A204.1 (cell line): ENCODE measurements around the gene U2AF1.
"Not testable (repeated sequence)": the region's sequence is repeated elsewhere in the genome, so short reads cannot be mapped to it uniquely, and the experiment has no call there.

ENCODE experiments used
- FAIRE-seq: peaks from 2 replicates; lab custom pipeline; 2012; peaks lifted over from hg19 to GRCh38; lab: Jason Lieb, UNC

Gene U2AF1

GRCh38 chr21:43106965-43107793 lies at the start of gene U2AF1:
Gene U2AF1, minus strand, starts transcription at chr21:43107570. Its CDS starts 76 bp downstream, at chr21:43107494.
- not testable (repeated sequence) for FAIRE-seq

- FAIRE-seq, result not testable (repeated sequence)
Observed at GRCh38 chr21:43153601-43154000, 46.2 kb upstream of the U2AF1 start.

- not testable (repeated sequence) for FAIRE-seq
Observed at GRCh38 chr21:43149344-43149743, 42.0 kb upstream of the U2AF1 start.

GRCh38 chr21:43147999-43148398 lies 40.6 kb upstream of the U2AF1 start:
- not testable (repeated sequence) for FAIRE-seq

- FAIRE-seq, result not testable (repeated sequence)
Observed at GRCh38 chr21:43146637-43147036, 39.3 kb upstream of the U2AF1 start.

GRCh38 chr21:43141407-43141806 lies 34.0 kb upstream of the U2AF1 start:
- not testable (repeated sequence) for FAIRE-seq

- not testable (repeated sequence) for FAIRE-seq
Observed at GRCh38 chr21:43138944-43139343, 31.6 kb upstream of the U2AF1 start.

GRCh38 chr21:43134520-43134919 lies 27.1 kb upstream of the U2AF1 start:
- not testable (repeated sequence) for FAIRE-seq

- not testable (repeated sequence) for FAIRE-seq
Observed at GRCh38 chr21:43130094-43130493, 22.7 kb upstream of the U2AF1 start.

- not testable (repeated sequence) for FAIRE-seq
Observed at GRCh38 chr21:43115956-43116355, 8.6 kb upstream of the U2AF1 start.

GRCh38 chr21:43114483-43114882 lies 7.1 kb upstream of the U2AF1 start:
- not testable (repeated sequence) for FAIRE-seq

GRCh38 chr21:43109006-43109405 lies 1.6 kb upstream of the U2AF1 start:
- FAIRE-seq, result not testable (repeated sequence)

- FAIRE-seq, result not testable (repeated sequence)
Observed at GRCh38 chr21:43108177-43108576, 807 bp upstream of the U2AF1 start.

- FAIRE-seq, result not testable (repeated sequence)
Observed at GRCh38 chr21:43107794-43108137, 396 bp upstream of the U2AF1 start.

- not testable (repeated sequence) for FAIRE-seq
Observed at GRCh38 chr21:43104642-43105041, 2.7 kb downstream of the U2AF1 start.

GRCh38 chr21:43102281-43102680 lies 5.1 kb downstream of the U2AF1 start:
- FAIRE-seq, result not testable (repeated sequence)

- FAIRE-seq, result not testable (repeated sequence)
Observed at GRCh38 chr21:43101676-43102075, 5.7 kb downstream of the U2AF1 start.

- not testable (repeated sequence) for FAIRE-seq
Observed at GRCh38 chr21:43101000-43101399, 6.4 kb downstream of the U2AF1 start.

GRCh38 chr21:43091979-43092614 lies 15.3 kb downstream of the U2AF1 start:
- not testable (repeated sequence) for FAIRE-seq

- not testable (repeated sequence) for FAIRE-seq
Observed at GRCh38 chr21:43090947-43091346, 16.4 kb downstream of the U2AF1 start.

GRCh38 chr21:43089463-43089862 lies 17.9 kb downstream of the U2AF1 start:
- FAIRE-seq, result not testable (repeated sequence)

GRCh38 chr21:43082587-43083300 lies 24.6 kb downstream of the U2AF1 start:
- FAIRE-seq, result not testable (repeated sequence)

- not testable (repeated sequence) for FAIRE-seq
Observed at GRCh38 chr21:43076643-43077042, 30.7 kb downstream of the U2AF1 start.
